ENCODE measurements around the gene PGA3. TPM values are rescaled to one million over a fixed set of nuclear protein-coding genes. Genes with fewer than 3 reads are reported as not detected.
"Not testable (repeated sequence)": the region's sequence is repeated elsewhere in the genome, so short reads cannot be mapped to it uniquely, and the experiment has no call there.

Gene PGA3
- total RNA-seq, 4 donors from 2014 or later, result 4.3 to 7.9 TPM; not detected in 2

DNA sequence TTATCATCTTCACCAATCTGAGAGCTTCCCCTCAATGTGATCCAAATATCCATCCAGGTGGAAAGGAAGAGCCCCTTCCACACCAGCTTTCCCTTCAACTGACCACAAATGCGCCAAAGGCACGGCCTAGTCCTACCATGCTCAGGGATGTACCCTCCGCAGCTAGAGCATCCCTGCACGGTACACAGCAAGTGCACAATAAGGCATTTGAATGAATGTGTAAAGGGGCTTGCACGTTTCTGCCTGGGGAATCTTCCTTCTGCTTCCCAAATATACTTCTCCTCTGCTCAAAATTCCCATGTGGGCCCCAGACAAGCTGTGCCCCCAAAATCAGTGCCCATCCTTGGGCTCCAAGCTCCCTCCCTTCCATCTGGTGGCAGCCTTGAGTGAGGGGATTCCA is 15.7 kb downstream of the PGA3 start:
- WGBS, 2 donors, result 90 to 92% methylated on average over 2 to 5 of the region's 5 CpGs
- H3K4me1 ChIP-seq; H3K4me3 ChIP-seq (replicated peaks in 1 of 3); DNase-seq; H3K36me3 ChIP-seq; H3K27me3 ChIP-seq; H3K27ac ChIP-seq; H3K9me3 ChIP-seq; intact Hi-C loops (cut with DNase I): not testable (repeated sequence)

DNA sequence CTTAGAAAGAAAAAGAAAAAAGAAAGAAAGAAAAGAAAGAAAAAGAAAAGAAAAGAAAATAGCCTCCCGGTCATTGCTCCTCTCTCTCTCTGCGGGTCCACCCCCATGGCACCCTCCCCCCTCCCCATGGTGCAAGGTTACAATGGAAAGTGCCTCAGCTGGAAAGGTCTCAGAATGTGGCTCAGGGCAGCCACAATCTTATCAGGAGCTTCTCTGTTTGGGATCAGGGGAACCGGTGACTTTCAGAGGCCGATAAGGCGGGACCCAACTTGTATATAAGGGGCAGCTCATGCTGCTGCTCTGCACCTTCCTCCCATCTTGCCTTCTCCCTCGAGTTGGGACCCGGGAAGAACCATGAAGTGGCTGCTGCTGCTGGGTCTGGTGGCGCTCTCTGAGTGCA is 18.7 kb downstream of the PGA3 start, which contains the start of gene PGA4:
Gene PGA4 (plus strand): TSS at position 301 of the 400 bp plus-strand sequence. CDS start 54 bp downstream, at position 355.
- H3K4me1 ChIP-seq; H3K4me3 ChIP-seq (replicated peaks in 1 of 3); DNase-seq; H3K9me3 ChIP-seq; H3K27ac ChIP-seq; intact Hi-C loops (cut with DNase I); H3K36me3 ChIP-seq; H3K27me3 ChIP-seq: not testable (repeated sequence)
- no CpG with 5 or more reads among the region's 8 CpGs for WGBS, 2 donors

- DNase-seq; H3K27ac ChIP-seq; H3K36me3 ChIP-seq; intact Hi-C loops (cut with DNase I); H3K9me3 ChIP-seq; H3K4me1 ChIP-seq; H3K27me3 ChIP-seq; H3K4me3 ChIP-seq (replicated peaks in 1 of 3): not testable (repeated sequence)
- no CpG with 5 or more reads among the region's 5 CpGs for WGBS, 2 donors
Observed at GRCh38 chr11:61222692-61223091, 19.4 kb downstream of the PGA3 start.

DNA sequence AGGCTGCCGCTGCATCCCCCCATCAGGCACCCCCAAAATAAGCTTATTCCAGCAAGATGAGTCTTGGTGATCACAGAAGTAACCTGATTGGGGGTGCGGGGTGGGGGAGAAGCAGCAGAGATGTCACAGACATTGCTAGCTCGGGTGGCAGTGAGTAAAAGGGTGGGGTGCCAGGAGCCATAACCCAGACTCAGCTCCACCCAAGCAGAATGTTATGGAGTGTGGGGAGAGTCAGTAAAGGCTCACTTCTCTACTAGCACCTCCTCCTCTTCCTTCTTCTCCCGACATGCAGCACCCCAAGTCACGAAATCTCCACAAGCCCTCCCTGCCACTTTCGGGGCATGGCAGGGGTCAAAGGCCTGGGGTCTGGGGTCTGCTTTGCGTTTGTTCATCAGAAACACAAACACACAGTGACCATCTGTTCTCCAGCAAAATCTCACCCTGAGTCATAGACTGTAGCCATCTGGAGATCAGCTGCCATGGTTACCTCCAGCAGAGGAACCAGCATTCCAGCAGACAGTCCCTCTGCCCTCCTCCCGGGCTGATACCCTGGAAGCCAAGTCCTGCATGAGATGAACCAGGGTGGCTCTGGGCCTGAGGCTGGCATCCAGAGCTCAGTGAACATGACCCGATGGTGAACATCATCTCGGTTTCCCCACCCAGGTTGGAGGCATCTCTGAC is 23.3 kb downstream of the PGA3 start:
- H3K27me3 ChIP-seq; H3K4me3 ChIP-seq (replicated peaks in 1 of 3); DNase-seq; intact Hi-C loops (cut with DNase I); H3K27ac ChIP-seq; H3K4me1 ChIP-seq; H3K9me3 ChIP-seq; H3K36me3 ChIP-seq: not testable (repeated sequence)
- WGBS, 2 donors, result no CpG with 5 or more reads among the region's 10 CpGs

GRCh38 chr11:61229458-61229857 is 26.1 kb downstream of the PGA3 start:
- DNase-seq; H3K4me1 ChIP-seq; H3K4me3 ChIP-seq (replicated peaks in 1 of 3); H3K27me3 ChIP-seq; intact Hi-C loops (cut with DNase I); H3K36me3 ChIP-seq; H3K9me3 ChIP-seq; H3K27ac ChIP-seq: not testable (repeated sequence)
- WGBS, 2 donors, result no CpG with 5 or more reads among the region's 6 CpGs

DNA sequence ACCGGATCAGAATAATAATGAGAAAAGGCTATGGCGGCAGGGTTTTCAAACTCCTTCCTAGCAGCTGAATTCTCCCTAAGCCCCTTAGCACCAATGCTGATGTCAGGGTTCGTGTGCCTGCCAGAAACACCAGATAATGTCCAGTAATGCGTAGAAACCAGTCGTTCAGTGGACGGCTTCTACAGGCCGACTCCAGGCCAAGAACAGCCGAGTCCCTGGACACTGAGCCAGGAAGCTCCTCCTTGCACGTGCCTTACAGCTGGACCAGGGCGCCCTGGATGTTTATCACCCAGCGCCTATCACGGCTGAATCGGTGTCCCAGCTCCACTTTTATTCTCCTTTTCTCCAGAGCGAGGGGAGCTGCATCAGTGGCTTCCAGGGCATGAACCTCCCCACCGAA is 27.7 kb downstream of the PGA3 start:
- H3K4me3 ChIP-seq (replicated peaks in 1 of 3); DNase-seq; H3K4me1 ChIP-seq; intact Hi-C loops (cut with DNase I); H3K27me3 ChIP-seq; H3K27ac ChIP-seq; H3K9me3 ChIP-seq; H3K36me3 ChIP-seq: not testable (repeated sequence)
- no CpG with 5 or more reads among the region's 15 CpGs for WGBS, 2 donors

DNA sequence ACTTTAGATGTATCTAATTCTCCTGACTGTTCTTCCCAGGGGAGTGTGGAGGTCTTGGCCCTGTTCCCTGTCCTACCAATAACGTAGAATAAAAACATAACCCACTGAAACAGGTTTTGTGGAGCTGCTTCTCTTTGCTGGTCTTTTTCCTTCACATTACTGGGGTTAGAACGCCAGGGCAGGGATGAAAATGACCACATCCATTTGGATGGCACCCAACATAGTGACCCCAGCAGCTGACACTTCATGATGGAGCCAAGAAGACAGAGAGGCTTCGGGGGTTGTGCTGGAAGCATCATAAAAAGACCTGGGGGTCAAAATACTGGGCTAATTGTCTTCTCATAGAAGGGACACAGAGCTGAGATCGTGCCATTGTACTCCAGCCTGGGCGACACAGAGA is 28.3 kb downstream of the PGA3 start:
- H3K4me1 ChIP-seq; H3K27ac ChIP-seq; H3K27me3 ChIP-seq; H3K9me3 ChIP-seq; intact Hi-C loops (cut with DNase I); H3K4me3 ChIP-seq (replicated peaks in 1 of 3); DNase-seq; H3K36me3 ChIP-seq: not testable (repeated sequence)
- 50 to 70% methylated on average over 2 of the region's 5 CpGs for WGBS, 2 donors

DNA sequence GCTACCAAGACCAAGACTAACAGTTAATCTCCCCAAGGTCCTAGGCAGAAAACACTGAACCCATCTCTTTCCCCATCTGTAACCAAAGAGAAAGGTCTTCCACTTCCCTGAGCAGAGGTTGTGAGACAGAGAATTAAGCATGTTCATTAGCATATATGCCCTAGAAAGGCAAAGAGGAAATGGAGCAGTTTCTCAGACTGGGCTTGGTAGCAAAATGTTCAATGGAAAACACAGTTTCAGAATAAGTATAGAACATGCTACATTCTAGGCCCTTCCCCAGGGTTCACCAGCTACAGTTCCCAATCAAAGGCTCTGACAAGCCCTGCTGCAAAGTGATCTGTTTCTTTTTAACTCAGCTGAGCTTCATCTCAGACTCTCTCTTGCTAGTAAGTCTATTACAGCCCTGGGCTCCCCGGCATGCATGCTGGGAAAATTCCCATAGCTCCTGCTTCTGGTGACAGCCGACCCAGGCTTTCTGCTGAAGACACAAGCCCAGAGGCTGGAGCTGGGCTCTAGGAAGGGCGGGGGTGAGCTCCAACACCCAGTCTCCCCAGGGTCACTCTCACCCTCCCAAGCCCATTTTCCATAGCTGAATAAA is 29.3 kb downstream of the PGA3 start:
- H3K27ac ChIP-seq; intact Hi-C loops (cut with DNase I); H3K4me3 ChIP-seq (replicated peaks in 1 of 3); H3K27me3 ChIP-seq; H3K9me3 ChIP-seq; H3K36me3 ChIP-seq; DNase-seq; H3K4me1 ChIP-seq: not testable (repeated sequence)
- no CpG with 5 or more reads among the region's 3 CpGs for WGBS, 2 donors

GRCh38 chr11:61237130-61237529 is 33.8 kb downstream of the PGA3 start:
- intact Hi-C loops (cut with DNase I); H3K4me3 ChIP-seq (replicated peaks in 1 of 3); H3K27ac ChIP-seq; DNase-seq; H3K4me1 ChIP-seq; H3K9me3 ChIP-seq; H3K27me3 ChIP-seq; H3K36me3 ChIP-seq: not testable (repeated sequence)
- no CpG with 5 or more reads among the region's 4 CpGs for WGBS, 2 donors

DNA sequence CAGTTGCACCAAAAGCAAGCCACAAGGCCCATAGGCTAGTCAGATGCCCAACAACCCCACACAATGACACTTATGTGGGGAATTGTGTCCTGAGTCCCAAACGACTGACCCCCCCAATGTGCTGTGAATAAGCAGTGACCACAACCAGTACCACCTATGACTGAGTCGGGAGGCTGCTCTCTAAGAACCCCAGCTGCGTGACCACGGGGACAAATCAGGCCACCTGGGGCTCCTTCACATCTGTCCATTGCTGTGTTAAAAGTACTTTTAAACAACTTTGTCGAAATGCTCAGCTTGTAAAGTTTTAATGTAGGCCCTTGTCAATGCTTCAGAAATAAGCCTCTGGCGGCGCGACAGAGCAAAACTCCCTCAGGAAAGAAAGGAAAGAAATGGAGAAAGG is 37.0 kb downstream of the PGA3 start:
- intact Hi-C loops (cut with DNase I); H3K27ac ChIP-seq; H3K4me1 ChIP-seq; H3K27me3 ChIP-seq; H3K4me3 ChIP-seq (replicated peaks in 1 of 3); H3K9me3 ChIP-seq; H3K36me3 ChIP-seq: not testable (repeated sequence)
- 57 to 60% methylated on average over 8 of the region's 8 CpGs for WGBS, 2 donors
- peak in 1 of 2 donors; percentile 19 for DNase-seq

- H3K9me3 ChIP-seq; H3K4me3 ChIP-seq (replicated peaks in 1 of 3); H3K27ac ChIP-seq; DNase-seq; H3K4me1 ChIP-seq; H3K36me3 ChIP-seq; H3K27me3 ChIP-seq; intact Hi-C loops (cut with DNase I): not testable (repeated sequence)
- WGBS, 2 donors, result no CpG with 5 or more reads among the region's 8 CpGs
Observed at GRCh38 chr11:61240875-61241274, 37.6 kb downstream of the PGA3 start, which contains the start of gene PGA5. Gene PGA5, plus strand, starts transcription at chr11:61241175. Its CDS starts 52 bp downstream, at chr11:61241227.

GRCh38 chr11:61241526-61241925 is 38.2 kb downstream of the PGA3 start:
- H3K4me1 ChIP-seq; H3K4me3 ChIP-seq (replicated peaks in 1 of 3); H3K9me3 ChIP-seq; H3K27me3 ChIP-seq; H3K27ac ChIP-seq; DNase-seq; H3K36me3 ChIP-seq; intact Hi-C loops (cut with DNase I): not testable (repeated sequence)
- WGBS, 2 donors, result no CpG with 5 or more reads among the region's 5 CpGs

DNA sequence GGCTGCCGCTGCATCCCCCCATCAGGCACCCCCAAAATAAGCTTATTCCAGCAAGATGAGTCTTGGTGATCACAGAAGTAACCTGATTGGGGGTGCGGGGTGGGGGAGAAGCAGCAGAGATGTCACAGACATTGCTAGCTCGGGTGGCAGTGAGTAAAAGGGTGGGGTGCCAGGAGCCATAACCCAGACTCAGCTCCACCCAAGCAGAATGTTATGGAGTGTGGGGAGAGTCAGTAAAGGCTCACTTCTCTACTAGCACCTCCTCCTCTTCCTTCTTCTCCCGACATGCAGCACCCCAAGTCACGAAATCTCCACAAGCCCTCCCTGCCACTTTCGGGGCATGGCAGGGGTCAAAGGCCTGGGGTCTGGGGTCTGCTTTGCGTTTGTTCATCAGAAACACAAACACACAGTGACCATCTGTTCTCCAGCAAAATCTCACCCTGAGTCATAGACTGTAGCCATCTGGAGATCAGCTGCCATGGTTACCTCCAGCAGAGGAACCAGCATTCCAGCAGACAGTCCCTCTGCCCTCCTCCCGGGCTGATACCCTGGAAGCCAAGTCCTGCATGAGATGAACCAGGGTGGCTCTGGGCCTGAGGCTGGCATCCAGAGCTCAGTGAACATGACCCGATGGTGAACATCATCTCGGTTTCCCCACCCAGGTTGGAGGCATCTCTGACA is 42.1 kb downstream of the PGA3 start:
- H3K4me3 ChIP-seq (replicated peaks in 1 of 3); H3K27me3 ChIP-seq; H3K9me3 ChIP-seq; DNase-seq; intact Hi-C loops (cut with DNase I); H3K27ac ChIP-seq; H3K36me3 ChIP-seq: not testable (repeated sequence)
- no CpG with 5 or more reads among the region's 10 CpGs for WGBS, 2 donors
- H3K4me1 ChIP-seq, result peaks cover 4 to 12% of the 10 kb centered on the region in 2 donors

All from thyroid gland (tissue), 4 donors.